ENCODE measurements around the gene BCL2. TPM values are rescaled to one million over a fixed set of nuclear protein-coding genes. Genes with fewer than 3 reads are reported as not detected.

The BCL2 gene
- total RNA-seq, 2 experiments from 2014 or later: 102 to 109 TPM

DNA sequence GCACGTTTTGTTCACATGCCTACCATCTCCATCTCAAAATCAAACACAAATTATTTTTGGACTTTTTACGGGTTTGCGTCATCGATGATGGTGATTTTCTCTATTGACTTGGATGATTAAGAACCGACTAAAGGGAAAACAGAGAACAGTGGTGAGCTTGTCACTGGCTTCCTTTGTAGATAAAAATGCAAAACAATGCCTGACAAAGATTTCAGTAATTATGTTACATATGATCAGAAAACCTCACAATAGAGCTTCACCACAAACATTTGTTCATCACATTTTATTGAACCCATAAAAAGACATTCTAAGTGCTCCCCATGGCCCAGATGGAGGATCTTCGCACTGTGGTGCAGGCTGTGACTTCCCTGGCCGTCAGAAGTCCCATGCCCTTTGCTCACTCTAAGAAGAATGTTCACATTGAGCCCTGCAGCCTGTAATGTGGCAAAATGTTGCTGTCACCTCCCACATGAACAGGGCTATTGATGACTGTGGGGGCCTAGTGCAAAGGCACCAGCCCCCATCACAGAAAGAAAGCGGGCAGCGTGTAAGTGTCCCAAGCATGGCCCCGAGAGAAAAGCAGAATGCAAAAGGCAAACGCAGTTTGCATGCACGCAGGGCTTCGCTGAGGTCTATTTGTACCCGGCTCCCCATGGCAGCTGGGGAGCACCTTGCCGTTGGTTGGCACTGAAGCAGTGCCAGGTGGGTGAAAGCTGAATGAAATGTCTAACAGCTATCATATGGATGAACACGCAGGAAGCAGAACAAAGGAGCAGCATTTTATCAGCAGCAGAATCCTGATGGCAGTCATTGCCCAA is 60.6 kb downstream of the BCL2 start:
- H3K4me3 Mint-ChIP-seq: no peak overlapping the region
- no peaks in the 10 kb centered on the region for H3K9me3 Mint-ChIP-seq
- no peak overlapping the region for H3K27ac Mint-ChIP-seq
- POLR2A ChIA-PET: interaction anchor here (1.0 to 1.1 kb wide), 3 partner anchors 10 to 52 kb away, joined by 3 read pairs; no protein-coding TSS in a partner anchor
- CTCF ChIA-PET: no interaction called here
- H3K36me3 Mint-ChIP-seq (ENCODE audit: low read depth): peaks cover 77% of the 10 kb centered on the region
- no peak for DNase-seq
- H3K4me1 Mint-ChIP-seq: peaks cover 77% of the 10 kb centered on the region
- no peaks in the 10 kb centered on the region for H3K27me3 Mint-ChIP-seq

GRCh38 chr18:63257453-63257852 is 62.1 kb downstream of the BCL2 start:
- peaks cover 3% of the 10 kb centered on the region for H3K9me3 Mint-ChIP-seq
- POLR2A ChIA-PET: interaction anchor here (1.5 kb wide), 1 partner anchor 57 kb away, joined by 3 read pairs; no protein-coding TSS in a partner anchor
- no peaks in the 10 kb centered on the region for H3K27me3 Mint-ChIP-seq
- H3K27ac Mint-ChIP-seq: peak overlapping the region; percentile 41
- peaks cover 87% of the 10 kb centered on the region for H3K4me1 Mint-ChIP-seq
- peaks cover 78% of the 10 kb centered on the region for H3K36me3 Mint-ChIP-seq (ENCODE audit: low read depth)
- H3K4me3 Mint-ChIP-seq: no peak overlapping the region
- DNase-seq: no peak
- CTCF ChIA-PET: interaction anchor here (0.5 to 1.0 kb wide), 2 partner anchors 61 to 629 kb away, joined by 3 to 4 read pairs; no protein-coding TSS in a partner anchor

GRCh38 chr18:63255435-63255834 is 64.1 kb downstream of the BCL2 start:
- no peak overlapping the region for H3K4me3 Mint-ChIP-seq
- CTCF ChIA-PET: interaction anchor here (0.8 to 1.3 kb wide), 2 partner anchors 15 to 63 kb away, joined by 3 to 4 read pairs; no protein-coding TSS in a partner anchor
- POLR2A ChIA-PET: interaction anchor here (0.7 to 3.5 kb wide), 8 partner anchors 13 to 117 kb away, joined by 3 to 14 read pairs (median 3); no protein-coding TSS in a partner anchor

GRCh38 chr18:63254716-63255399 is 64.7 kb downstream of the BCL2 start:
- no peaks in the 10 kb centered on the region for H3K27me3 Mint-ChIP-seq
- peaks cover 3% of the 10 kb centered on the region for H3K9me3 Mint-ChIP-seq
- no peak overlapping the region for H3K27ac Mint-ChIP-seq
- POLR2A ChIA-PET: interaction anchor here (0.7 to 3.5 kb wide), 10 partner anchors 13 to 116 kb away, joined by 3 to 14 read pairs (median 3); no protein-coding TSS in a partner anchor
- CTCF ChIA-PET: interaction anchor here (0.8 to 1.3 kb wide), 2 partner anchors 15 to 63 kb away, joined by 3 to 4 read pairs; no protein-coding TSS in a partner anchor
- peaks cover 82% of the 10 kb centered on the region for H3K36me3 Mint-ChIP-seq (ENCODE audit: low read depth)
- no peak overlapping the region for H3K4me3 Mint-ChIP-seq
- peaks cover 82% of the 10 kb centered on the region for H3K4me1 Mint-ChIP-seq
- no peak for DNase-seq

More at GRCh38 chr18:63255435-63255834, 64.1 kb downstream of the BCL2 start:
- no peaks in the 10 kb centered on the region for H3K27me3 Mint-ChIP-seq
- H3K36me3 Mint-ChIP-seq (ENCODE audit: low read depth): peaks cover 79% of the 10 kb centered on the region
- peaks cover 3% of the 10 kb centered on the region for H3K9me3 Mint-ChIP-seq
- no peak for DNase-seq
- H3K4me1 Mint-ChIP-seq: peaks cover 83% of the 10 kb centered on the region
- H3K27ac Mint-ChIP-seq: no peak overlapping the region

GRCh38 chr18:63253428-63254372 is 65.9 kb downstream of the BCL2 start:
- Mint-ChIP-seq H3K27me3 (no peaks in the 10 kb centered on the region), H3K36me3 (ENCODE audit: low read depth) (peaks cover 85% of the 10 kb centered on the region), H3K27ac (peak overlapping the region; percentile 72), H3K4me3 (no peak overlapping the region), H3K4me1 (peaks cover 76% of the 10 kb centered on the region), H3K9me3 (peaks cover 3% of the 10 kb centered on the region)
- ChIA-PET POLR2A (interaction anchor here (1.1 to 3.5 kb wide), 6 partner anchors 14 to 115 kb away, joined by 3 to 14 read pairs (median 4); no protein-coding TSS in a partner anchor), CTCF (no interaction called here)
- no peak for DNase-seq

- CTCF ChIA-PET: no interaction called here
- Mint-ChIP-seq H3K4me3 (no peak overlapping the region), H3K27ac (peak overlapping the region; percentile 72), H3K27me3 (no peaks in the 10 kb centered on the region), H3K9me3 (peaks cover 3% of the 10 kb centered on the region), H3K4me1 (peaks cover 70% of the 10 kb centered on the region), H3K36me3 (ENCODE audit: low read depth) (peaks cover 88% of the 10 kb centered on the region)
- POLR2A ChIA-PET: interaction anchor here (1.4 to 3.5 kb wide), 3 partner anchors 40 to 91 kb away, joined by 3 to 14 read pairs (median 7); no protein-coding TSS in a partner anchor
- no peak for DNase-seq
Measured at GRCh38 chr18:63253014-63253413, 66.6 kb downstream of the BCL2 start.

- Mint-ChIP-seq H3K9me3 (peaks cover 3% of the 10 kb centered on the region), H3K36me3 (ENCODE audit: low read depth) (peaks cover 83% of the 10 kb centered on the region), H3K4me1 (peaks cover 51% of the 10 kb centered on the region), H3K27me3 (no peaks in the 10 kb centered on the region), H3K27ac (peak overlapping the region; percentile 48), H3K4me3 (no peak overlapping the region)
- CTCF ChIA-PET: interaction anchor here (1.4 kb wide), 1 partner anchor 68 kb away, joined by 7 read pairs; no protein-coding TSS in a partner anchor
- no peak for DNase-seq
- POLR2A ChIA-PET: no interaction called here
Measured at GRCh38 chr18:63249771-63250170, 69.8 kb downstream of the BCL2 start.

DNA sequence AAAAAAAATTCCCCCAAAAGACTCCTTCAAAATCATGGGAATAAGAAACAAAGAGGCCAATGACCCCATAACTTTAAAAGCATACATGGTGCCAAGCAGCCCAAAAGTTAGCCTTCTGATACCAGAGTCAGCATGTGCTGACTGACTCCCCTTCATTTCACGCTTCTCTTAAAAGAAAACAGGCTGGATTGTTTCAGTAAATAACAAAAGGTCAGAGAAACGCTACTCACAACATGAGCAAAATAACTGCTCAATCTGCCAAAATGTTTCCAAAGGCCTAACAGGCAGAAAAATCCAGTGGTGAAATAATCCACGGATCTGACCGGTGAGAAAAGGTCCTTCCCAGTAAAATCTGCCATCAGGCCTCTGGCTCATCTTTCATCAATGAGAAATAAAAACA is 71.6 kb downstream of the BCL2 start:
- Mint-ChIP-seq H3K36me3 (ENCODE audit: low read depth) (peaks cover 80% of the 10 kb centered on the region), H3K9me3 (peaks cover 3% of the 10 kb centered on the region), H3K4me3 (no peak overlapping the region), H3K4me1 (peaks cover 42% of the 10 kb centered on the region), H3K27me3 (no peaks in the 10 kb centered on the region), H3K27ac (no peak overlapping the region)
- CTCF ChIA-PET: no interaction called here
- POLR2A ChIA-PET: interaction anchor here (1.0 kb wide), 1 partner anchor 32 kb away, joined by 3 read pairs; no protein-coding TSS in a partner anchor
- DNase-seq: no peak

DNA sequence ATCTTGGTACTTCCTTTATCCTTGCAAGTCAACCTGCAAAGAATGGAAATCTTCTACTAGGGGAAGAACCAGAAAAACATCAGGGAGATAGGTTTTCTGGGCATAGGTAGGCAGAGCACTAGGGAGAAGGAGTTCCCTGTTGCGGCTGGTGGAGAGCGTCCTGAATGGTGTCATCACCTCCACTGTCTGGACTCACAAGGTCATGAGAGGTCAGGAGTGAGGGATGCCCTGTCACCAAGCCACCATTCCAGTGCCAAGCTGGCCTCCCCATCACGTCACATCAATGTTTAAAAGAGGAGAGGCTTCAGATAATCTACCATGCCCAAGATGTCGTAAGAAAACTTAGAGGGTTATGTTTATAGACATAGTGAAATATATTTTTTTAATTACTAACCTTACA is 72.1 kb downstream of the BCL2 start:
- Mint-ChIP-seq H3K36me3 (ENCODE audit: low read depth) (peaks cover 80% of the 10 kb centered on the region), H3K4me1 (peaks cover 42% of the 10 kb centered on the region), H3K9me3 (peaks cover under 1% of the 10 kb centered on the region), H3K4me3 (no peak overlapping the region), H3K27ac (no peak overlapping the region), H3K27me3 (no peaks in the 10 kb centered on the region)
- DNase-seq: no peak
- POLR2A ChIA-PET: no interaction called here
- CTCF ChIA-PET: no interaction called here

DNA sequence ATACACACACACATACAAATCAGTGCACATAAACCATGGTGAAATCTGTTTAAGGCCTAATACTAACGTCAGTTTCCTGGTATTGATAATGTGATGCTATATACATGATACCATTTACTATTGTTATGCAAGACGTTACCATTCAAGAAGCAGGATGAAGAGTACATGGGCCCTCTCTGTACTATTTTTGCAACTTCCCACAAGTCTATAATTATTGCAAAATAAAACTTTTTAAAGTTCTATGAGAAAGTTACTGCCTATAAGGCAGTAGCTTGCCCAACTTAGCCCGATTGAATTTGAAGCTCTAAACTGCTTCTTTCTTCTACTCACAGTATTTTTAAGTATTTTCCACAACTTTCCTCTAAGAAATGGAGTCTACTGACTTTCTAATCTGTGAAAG is 74.0 kb downstream of the BCL2 start:
- Mint-ChIP-seq H3K4me1 (peaks cover 46% of the 10 kb centered on the region), H3K4me3 (no peak overlapping the region), H3K27me3 (no peaks in the 10 kb centered on the region), H3K36me3 (ENCODE audit: low read depth) (peaks cover 85% of the 10 kb centered on the region), H3K27ac (no peak overlapping the region), H3K9me3 (no peaks in the 10 kb centered on the region)
- CTCF ChIA-PET: no interaction called here
- no peak for DNase-seq
- POLR2A ChIA-PET: no interaction called here

DNA sequence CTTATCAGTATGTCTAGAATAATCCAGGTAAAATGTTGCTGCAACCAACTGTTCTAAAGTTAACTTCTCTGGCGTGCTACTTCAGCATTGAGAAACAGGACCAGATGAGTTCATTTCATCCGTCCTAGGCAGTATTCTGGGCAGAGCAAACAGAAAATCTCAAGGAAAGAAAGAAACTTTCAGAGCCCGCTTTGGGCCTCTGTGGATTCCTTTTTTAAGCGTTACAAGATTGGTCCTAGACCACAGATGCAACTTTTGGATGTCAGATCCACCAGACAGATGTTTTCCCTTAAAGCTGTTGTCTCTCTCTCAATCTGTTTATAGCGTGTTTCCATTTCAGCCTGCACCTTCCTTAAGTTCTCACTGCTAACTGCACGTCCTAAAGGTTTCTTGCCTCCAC is 75.0 kb downstream of the BCL2 start:
- no peaks in the 10 kb centered on the region for H3K9me3 Mint-ChIP-seq
- ChIA-PET CTCF (no interaction called here), POLR2A (no interaction called here)
- no peak overlapping the region for H3K27ac Mint-ChIP-seq
- H3K4me3 Mint-ChIP-seq: no peak overlapping the region
- DNase-seq: no peak
- H3K27me3 Mint-ChIP-seq: no peaks in the 10 kb centered on the region
- peaks cover 83% of the 10 kb centered on the region for H3K36me3 Mint-ChIP-seq (ENCODE audit: low read depth)
- peaks cover 40% of the 10 kb centered on the region for H3K4me1 Mint-ChIP-seq

- Mint-ChIP-seq H3K27me3 (no peaks in the 10 kb centered on the region), H3K27ac (no peak overlapping the region), H3K4me3 (no peak overlapping the region), H3K4me1 (peaks cover 35% of the 10 kb centered on the region), H3K9me3 (no peaks in the 10 kb centered on the region), H3K36me3 (ENCODE audit: low read depth) (peaks cover 89% of the 10 kb centered on the region)
- CTCF ChIA-PET: no interaction called here
- POLR2A ChIA-PET: interaction anchor here (1.5 kb wide), 1 partner anchor 14 kb away, joined by 3 read pairs; no protein-coding TSS in a partner anchor
- no peak for DNase-seq
Measured at GRCh38 chr18:63241760-63242159, 77.8 kb downstream of the BCL2 start.

Data from activated CD4-positive, alpha-beta memory T cell treated with anti-CD3 and anti-CD28 coated beads, Interleukin-2, amount 10 ng/mL, durations not matched to agents 7 days and 5 days (primary cell).